IMR-90 (cell line): ENCODE results near the gene AQP5. TPM values are rescaled to one million over a fixed set of nuclear protein-coding genes. Genes with fewer than 3 reads are reported as not detected.

Source experiments
- ATAC-seq: fragments of 200-7000 bp; cut with Tn5 transposase; 2 replicates; pipeline ENCODE4 v1.9.1; 2020; ENCODE audit warnings: low read depth, mild to moderate bottlenecking, moderate library complexity
- BruUV-seq: library from RNA; stranded (reverse); fragments of 400-500 nt; replicated peaks from 2 replicates; lab custom pipeline; 2021; lab: Mats Ljungman, UMichigan
- CTCF ChIA-PET: fragments of 300-600 bp; formaldehyde crosslinking; extraction: SDS; loops from one replicate; lab custom pipeline; 2021; ENCODE audit warnings: antibody characterized with exemption; lab: Yijun Ruan, JAX
- POLR2A ChIA-PET: fragments of 300-600 bp; sonication (Branson Sonifier 250); formaldehyde crosslinking; loops from one replicate; lab custom pipeline; 2022; ENCODE audit warnings: antibody characterized with exemption; ENCODE audit not compliant: unreplicated experiment; lab: Charles Lee
- DNase-seq: peaks from one replicate; pipeline ENCODE4 v3.0.0; 2013
- H2AFZ ChIP-seq: replicated peaks from 2 replicates; pipeline ENCODE3; 2013; ENCODE audit warnings: low read length, mild to moderate bottlenecking; ENCODE audit not compliant: poor library complexity
- H2AK5ac ChIP-seq: 2 replicates; pipeline ENCODE4 v1.6.1; 2013; ENCODE audit warnings: low read depth, low read length, inconsistent platforms
- H2AK9ac ChIP-seq: replicated peaks from 2 replicates; pipeline ENCODE3; 2013; ENCODE audit warnings: mild to moderate bottlenecking, low read depth, low read length, moderate library complexity; ENCODE audit not compliant: poor library complexity
- H2BK120ac ChIP-seq: 2 replicates; pipeline ENCODE4 v1.6.1; 2013; ENCODE audit warnings: low read depth, low read length, inconsistent platforms
- H2BK15ac ChIP-seq: 3 replicates; pipeline ENCODE4 v1.6.1; 2013; ENCODE audit warnings: low read depth, low read length, inconsistent platforms
- H2BK20ac ChIP-seq: 2 replicates; pipeline ENCODE4 v1.6.1; 2013; ENCODE audit warnings: low read depth, mild to moderate bottlenecking, inconsistent platforms, low read length, moderate library complexity
- H2BK5ac ChIP-seq: 2 replicates; pipeline ENCODE4 v1.6.1; 2013; ENCODE audit warnings: mild to moderate bottlenecking, low read depth, low read length, inconsistent platforms; ENCODE audit not compliant: poor library complexity, severe bottlenecking
- H3K14ac ChIP-seq: replicated peaks from 2 replicates; pipeline ENCODE4 v1.6.1; 2013; ENCODE audit warnings: low read depth, low read length, inconsistent platforms
- H3K18ac ChIP-seq: 2 replicates; pipeline ENCODE4 v1.6.1; 2013; ENCODE audit warnings: low read depth, low read length, control low read depth
- H3K23ac ChIP-seq: 2 replicates; pipeline ENCODE4 v1.6.1; 2013; ENCODE audit warnings: low read depth, low read length, inconsistent platforms
- H3K27ac ChIP-seq: 2 replicates; pipeline ENCODE4 v1.5.1; 2013; ENCODE audit warnings: mild to moderate bottlenecking, control low read depth, low read length; ENCODE audit not compliant: insufficient read depth
- H3K27me3 ChIP-seq: 2 replicates; pipeline ENCODE4 v1.6.1; 2013; ENCODE audit warnings: low read length; ENCODE audit not compliant: control insufficient read depth, insufficient read depth
- H3K36me3 ChIP-seq: 2 replicates; pipeline ENCODE4 v1.6.1; 2013; ENCODE audit warnings: low read length, mixed read lengths; ENCODE audit not compliant: control insufficient read depth, insufficient read depth
- H3K4ac ChIP-seq: 2 replicates; pipeline ENCODE4 v1.6.1; 2013; ENCODE audit warnings: low read depth, low read length, inconsistent platforms
- H3K4me1 ChIP-seq: 2 replicates; pipeline ENCODE4 v1.6.1; 2013; ENCODE audit warnings: low read length, mixed read lengths; ENCODE audit not compliant: control insufficient read depth, insufficient read depth
- H3K4me2 ChIP-seq: 2 replicates; pipeline ENCODE4 v1.6.1; 2013; ENCODE audit warnings: low read depth, mild to moderate bottlenecking, control low read depth, low read length, moderate library complexity
- H3K4me3 ChIP-seq: 2 replicates; pipeline ENCODE4 v1.5.1; 2013; ENCODE audit warnings: low read depth, mild to moderate bottlenecking, control low read depth, low read length, moderate library complexity; ENCODE audit not compliant: insufficient read depth
- H3K56ac ChIP-seq: 2 replicates; pipeline ENCODE4 v1.6.1; 2013; ENCODE audit warnings: low read length, inconsistent platforms; ENCODE audit not compliant: insufficient read depth; ENCODE audit errors: extremely low read depth
- H3K79me1 ChIP-seq, 2 experiments: 2 replicates each; pipeline ENCODE4 v1.6.1; 2013; ENCODE audit warnings: low read length in 2 of 2, inconsistent platforms in 1 of 2, low read depth in 1 of 2
- H3K9ac ChIP-seq: 2 replicates; pipeline ENCODE4 v1.6.1; 2013; ENCODE audit warnings: low read depth, low read length, control low read depth
- H3K9me1 ChIP-seq: 2 replicates; pipeline ENCODE4 v1.6.1; 2013; ENCODE audit warnings: low read length, inconsistent platforms; ENCODE audit not compliant: insufficient read depth
- H3K9me3 ChIP-seq: 2 replicates; pipeline ENCODE4 v1.6.1; 2013; ENCODE audit warnings: low read length; ENCODE audit not compliant: control insufficient read depth, insufficient read depth
- H4K20me1 ChIP-seq: 2 replicates; pipeline ENCODE4 v1.6.1; 2013; ENCODE audit warnings: low read length, inconsistent platforms; ENCODE audit not compliant: insufficient read depth
- H4K5ac ChIP-seq: 2 replicates; pipeline ENCODE4 v1.6.1; 2013; ENCODE audit warnings: mild to moderate bottlenecking, low read depth, low read length, control low read depth
- H4K8ac ChIP-seq, 2 experiments: 2 replicates each; pipeline ENCODE4 v1.6.1; 2013; ENCODE audit warnings: low read depth in 2 of 2, low read length in 2 of 2, control low read depth in 1 of 2, inconsistent platforms in 1 of 2
- H4K91ac ChIP-seq: 2 replicates; pipeline ENCODE4 v1.6.1; 2013; ENCODE audit warnings: low read depth, low read length, inconsistent platforms; ENCODE audit not compliant: insufficient read depth
- FOS ChIP-seq: fragments of 150-350 bp; IDR thresholded peaks from 2 replicates; pipeline ENCODE4 v1.6.1; 2016; ENCODE audit warnings: low read depth, low read length
- MXI1 ChIP-seq: IDR thresholded peaks from 2 replicates; pipeline ENCODE4 v1.6.1; 2012; ENCODE audit warnings: low read depth, mild to moderate bottlenecking, low read length, moderate library complexity, borderline replicate concordance
- NFE2L2 ChIP-seq: fragments of 150-350 bp; IDR thresholded peaks from 2 replicates; pipeline ENCODE4 v1.6.1; 2016; ENCODE audit warnings: low read depth, mild to moderate bottlenecking, low read length
- RCOR1 ChIP-seq: IDR thresholded peaks from 2 replicates; pipeline ENCODE4 v1.6.1; 2012; ENCODE audit warnings: mild to moderate bottlenecking, low read length, improper control_type of control experiment; ENCODE audit not compliant: insufficient replicate concordance
- RFX5 ChIP-seq: IDR thresholded peaks from 2 replicates; pipeline ENCODE4 v1.8.0; 2012; ENCODE audit warnings: low read depth, mild to moderate bottlenecking, low read length, moderate library complexity
- SMC3 ChIP-seq: fragments of 150-350 bp; IDR thresholded peaks from 2 replicates; pipeline ENCODE4 v1.6.1; 2016; ENCODE audit warnings: low read depth, mild to moderate bottlenecking, antibody characterized with exemption, low read length, moderate library complexity
- WGBS, 2 experiments: methylation state at CpG; one replicate each; pipeline versions ENCODE4 v1.1.5 to v1.1.7; 2013; ENCODE audit warnings: missing lambda C conversion rate in 2 of 2; ENCODE audit not compliant: insufficient read length in 1 of 2; ENCODE audit errors: extremely low coverage in 2 of 2; 5-methylcytosine and 5-hydroxymethylcytosine counted together
- dilution Hi-C: fragments of 300-500 bp; cut with HindIII; formaldehyde crosslinking; loops from one replicate; pipeline ENCODE4 v1.14.3; 2018; ENCODE audit warnings: low sequenced_read_pairs; ENCODE audit not compliant: unreplicated experiment
- in situ Hi-C: fragments of 300-500 bp; cut with MboI; formaldehyde crosslinking; loops from 3 replicates; pipeline ENCODE4 v1.14.3; 2019; ENCODE audit warnings: low sequenced_read_pairs, inconsistent platforms, mixed read lengths
- intact Hi-C: fragments of 100-400 bp; cut with micrococcal nuclease; formaldehyde crosslinking; loops from 2 replicates; pipeline ENCODE4 v1.10.0; 2022
- polyA plus RNA-seq, 3 experiments: library from polyadenylated mRNA; depleted of rRNA; stranded (reverse); fragments of >200 nt; gene quantifications; 2 replicates each; pipeline ENCODE4 v1.2.3, GENCODE V29; 2012; ENCODE audit warnings: low replicate concordance in 1 of 3
- total RNA-seq: library from RNA; depleted of rRNA; stranded (reverse); fragments of >200 nt; gene quantifications from 2 replicates; pipeline ENCODE4 v1.2.3, GENCODE V29; 2012

The AQP5 gene
- total and polyA plus RNA-seq, 2 of the 4 experiments (the other 2 are of a cell fraction) = not detected

GRCh38 chr12:49953151-49953550 lies 8.5 kb upstream of the AQP5 start:
- Histone ChIP-seq H3K9ac (no peak overlapping the region), H3K4me2 (no peak overlapping the region), H4K5ac (no peak overlapping the region), H3K23ac (no peak overlapping the region), H3K27ac (no peak overlapping the region), H2BK15ac (no peak overlapping the region), H3K9me3 (no peaks in the 10 kb centered on the region; the same call in 1 of the 2 replicates), H3K4ac (no peak overlapping the region), H2AK9ac (no peak overlapping the region), H4K91ac (no peak overlapping the region), H4K20me1 (no peaks in the 10 kb centered on the region), H3K27me3 (peaks cover 79% of the 10 kb centered on the region), H4K8ac (no peak overlapping the region), H3K79me1 (no peaks in the 10 kb centered on the region), H2AFZ (no peak overlapping the region), H3K14ac (no peak overlapping the region), H3K18ac (no peak overlapping the region), H2BK20ac (no peak overlapping the region), H3K36me3 (no peaks in the 10 kb centered on the region), H3K9me1 (no peaks in the 10 kb centered on the region), H3K4me3 (no peak overlapping the region), H2BK120ac (no peak overlapping the region), H2BK5ac (no peak overlapping the region), H3K56ac (no peak overlapping the region), H2AK5ac (no peak overlapping the region), H3K4me1 (no peaks in the 10 kb centered on the region)
- 70% methylated on average over 2 of the region's 4 CpGs; no CpG with 5 or more reads in 1 of the 2 experiments for WGBS, 2 experiments
- intact Hi-C loops (no loop called here), in situ Hi-C loops (loop anchor here (5.0 kb wide), 1 partner anchor 86 kb away; no protein-coding TSS in a partner anchor), dilution Hi-C loops (no loop called here)
- TF ChIP-seq RFX5 (no peak), SMC3 (no peak), RCOR1 (no peak), MXI1 (no peak), FOS (no peak), NFE2L2 (no peak)
- DNase-seq (no peak), ATAC-seq (no peak)
- ChIA-PET CTCF (interaction anchor here (2.0 kb wide), 1 partner anchor 14 kb away, joined by 7 read pairs; no protein-coding TSS in a partner anchor), POLR2A (no interaction called here)
- no TSS peak for BruUV-seq
